SK-N-SH (cell line): ENCODE results near the gene VPS18. TPM values are rescaled to one million over a fixed set of nuclear protein-coding genes. Genes with fewer than 3 reads are reported as not detected.

Experiments used
- CTCF ChIA-PET: fragments of 300-600, 350-600 bp; formaldehyde crosslinking; extraction: SDS; loops from one replicate; lab custom pipeline; 2021; lab: Yijun Ruan, JAX
- POLR2A ChIA-PET: fragments of 350-600 bp; sonication (Branson Sonifier 250); formaldehyde crosslinking; extraction: SDS; loops from one replicate; lab custom pipeline; 2020; ENCODE audit warnings: antibody characterized with exemption, inconsistent platforms; lab: Yijun Ruan, JAX
- DNase-seq: peaks from one replicate; pipeline ENCODE4 v3.0.0; 2012
- H2AFZ ChIP-seq: fragments of 200-600 bp; sonication (generic); 2 replicates; pipeline ENCODE4 v1.8.1; 2016; ENCODE audit warnings: antibody characterized with exemption, mild to moderate bottlenecking, low read depth
- H3F3A ChIP-seq: fragments of 200-600 bp; sonication (generic); replicated peaks from 2 replicates; pipeline ENCODE3; 2016; ENCODE audit warnings: antibody characterized with exemption, mild to moderate bottlenecking; ENCODE audit not compliant: insufficient read depth
- H3K27ac ChIP-seq, 2 experiments: fragments of 200-500 bp in 1 of 2; fragments of 200-600 bp in 1 of 2; sonication (Bioruptor generic) in 1 of 2; sonication (generic), shearing (Covaris generic) in 1 of 2; 2 replicates each; pipeline versions ENCODE4 v1.5.1 to v1.6.1; 2014 to 2016; ENCODE audit warnings: low read depth in 2 of 2, inconsistent platforms in 1 of 2, low read length in 1 of 2, mild to moderate bottlenecking in 1 of 2, mixed read lengths in 1 of 2
- H3K27me3 ChIP-seq: fragments of 200-600 bp; sonication (generic), shearing (Covaris generic); 2 replicates; pipeline ENCODE4 v1.6.1; 2016; ENCODE audit warnings: mixed run types; ENCODE audit not compliant: insufficient read depth
- H3K36me3 ChIP-seq, 2 experiments: fragments of 200-500 bp in 1 of 2; fragments of 200-600 bp in 1 of 2; sonication (Bioruptor generic) in 1 of 2; sonication (generic) in 1 of 2; replicated peaks in 1 of 2; 2 replicates each; pipeline versions ENCODE3 to v1.5.1; 2014 to 2016; ENCODE audit warnings: low read length in 1 of 2, mild to moderate bottlenecking in 1 of 2; ENCODE audit not compliant: insufficient read depth in 2 of 2, control insufficient read depth in 1 of 2
- H3K4me1 ChIP-seq, 2 experiments: fragments of 200-500 bp in 1 of 2; fragments of 200-600 bp in 1 of 2; sonication (Bioruptor generic) in 1 of 2; sonication (generic), shearing (Covaris generic) in 1 of 2; 2 replicates each; pipeline versions ENCODE4 v1.5.1 to v1.6.1; 2014 to 2016; ENCODE audit warnings: low read depth in 1 of 2, low read length in 1 of 2, mixed run types in 1 of 2; ENCODE audit not compliant: insufficient read depth in 2 of 2, control insufficient read depth in 1 of 2
- H3K4me2 ChIP-seq: fragments of 200-600 bp; sonication (generic), shearing (Covaris generic); 2 replicates; pipeline ENCODE4 v1.6.1; 2017; ENCODE audit warnings: mixed run types
- H3K4me3 ChIP-seq, 2 experiments: fragments of 200-500 bp in 1 of 2; fragments of 200-600 bp in 1 of 2; sonication (Bioruptor generic) in 1 of 2; sonication (generic), shearing (Covaris generic) in 1 of 2; 2 replicates each; pipeline versions ENCODE4 v1.5.1 to v1.8.1; 2014 to 2016; ENCODE audit warnings: low read depth in 2 of 2, inconsistent platforms in 1 of 2, low read length in 1 of 2, mild to moderate bottlenecking in 1 of 2, mixed read lengths in 1 of 2, moderate library complexity in 1 of 2
- H3K79me2 ChIP-seq: fragments of 200-600 bp; sonication (generic); 2 replicates; pipeline ENCODE4 v1.8.1; 2017; ENCODE audit warnings: mild to moderate bottlenecking; ENCODE audit not compliant: insufficient read depth
- H3K9ac ChIP-seq: fragments of 200-600 bp; sonication (generic); 2 replicates; pipeline ENCODE4 v1.6.1; 2017; ENCODE audit warnings: mixed run types
- H3K9me2 ChIP-seq: fragments of 200-600 bp; sonication (generic); 2 replicates; pipeline ENCODE4 v1.6.1; 2017; ENCODE audit warnings: mixed run types
- H3K9me3 ChIP-seq: fragments of 200-600 bp; sonication (generic); 2 replicates; pipeline ENCODE4 v1.6.1; 2017; ENCODE audit warnings: mixed run types, mild to moderate bottlenecking, moderate library complexity
- H4K20me1 ChIP-seq: fragments of 200-600 bp; sonication (generic); 2 replicates; pipeline ENCODE4 v1.6.1; 2017; ENCODE audit warnings: mild to moderate bottlenecking, mixed run types; ENCODE audit not compliant: insufficient read depth
- CHD2 ChIP-seq: fragments of 150-350 bp; IDR thresholded peaks from 2 replicates; pipeline ENCODE4 v1.6.1; 2018; ENCODE audit warnings: low read length; ENCODE audit not compliant: partially characterized antibody
- CTCF ChIP-seq: fragments of 200-600 bp; sonication (generic); IDR thresholded peaks from 2 replicates; pipeline ENCODE4 v1.6.1; 2017; ENCODE audit warnings: antibody characterized with exemption, mild to moderate bottlenecking, moderate library complexity
- ELF1 ChIP-seq: IDR thresholded peaks from 2 replicates; pipeline ENCODE4 v1.4.0; 2012
- FOSL2 ChIP-seq: IDR thresholded peaks from 2 replicates; pipeline ENCODE4 v1.4.0; 2012; ENCODE audit warnings: low read depth, mild to moderate bottlenecking, moderate library complexity, borderline replicate concordance
- GABPA ChIP-seq: IDR thresholded peaks from 2 replicates; pipeline ENCODE4 v1.4.0; 2012; ENCODE audit warnings: low read depth, mild to moderate bottlenecking
- GATA2 ChIP-seq: sonication (generic); formaldehyde crosslinking; IDR thresholded peaks from 2 replicates; pipeline ENCODE4 v1.5.0; 2020; ENCODE audit warnings: mild to moderate bottlenecking, missing genetic modification reagents
- MEF2A ChIP-seq: IDR thresholded peaks from 2 replicates; pipeline ENCODE4 v1.4.0; 2012; ENCODE audit warnings: low read depth, borderline replicate concordance
- MXI1 ChIP-seq: IDR thresholded peaks from 2 replicates; pipeline ENCODE4 v1.6.1; 2012; ENCODE audit warnings: mild to moderate bottlenecking, low read depth, low read length, improper control_type of control experiment
- NFIC ChIP-seq: IDR thresholded peaks from 2 replicates; pipeline ENCODE4 v1.4.0; 2012; ENCODE audit warnings: borderline replicate concordance
- PBX3 ChIP-seq: IDR thresholded peaks from 2 replicates; pipeline ENCODE4; 2012
- POLR2AphosphoS5 ChIP-seq: IDR thresholded peaks from 2 replicates; pipeline ENCODE4 v1.6.1; 2012; ENCODE audit warnings: low read depth, low read length
- RAD21 ChIP-seq: IDR thresholded peaks from 2 replicates; pipeline ENCODE4 v1.6.1; 2012; ENCODE audit warnings: mild to moderate bottlenecking, low read length
- RFX5 ChIP-seq: IDR thresholded peaks from 2 replicates; pipeline ENCODE4 v1.6.1; 2012; ENCODE audit warnings: mild to moderate bottlenecking, improper control_type of control experiment, low read length
- RXRA ChIP-seq: IDR thresholded peaks from 2 replicates; pipeline ENCODE4 v1.4.0; 2012; ENCODE audit warnings: low read depth, mild to moderate bottlenecking, borderline replicate concordance
- SIN3A ChIP-seq: IDR thresholded peaks from 2 replicates; pipeline ENCODE4 v1.6.1; 2012; ENCODE audit warnings: low read depth, mild to moderate bottlenecking, low read length, moderate library complexity, borderline replicate concordance
- TAF1 ChIP-seq: IDR thresholded peaks from 2 replicates; pipeline ENCODE4 v1.6.1; 2012; ENCODE audit warnings: low read depth, mild to moderate bottlenecking, low read length, moderate library complexity, borderline replicate concordance
- TCF12 ChIP-seq: IDR thresholded peaks from 2 replicates; pipeline ENCODE4 v1.4.0; 2012
- TEAD4 ChIP-seq: IDR thresholded peaks from 2 replicates; pipeline ENCODE4 v1.4.0; 2012; ENCODE audit warnings: mild to moderate bottlenecking, borderline replicate concordance; ENCODE audit not compliant: insufficient read depth
- USF1 ChIP-seq: IDR thresholded peaks from 2 replicates; pipeline ENCODE4 v1.4.0; 2012; ENCODE audit warnings: low read depth, borderline replicate concordance
- USF2 ChIP-seq: fragments of 150-350 bp; IDR thresholded peaks from 2 replicates; pipeline ENCODE4 v1.6.1; 2017; ENCODE audit warnings: antibody characterized with exemption, low read length, low read depth, borderline replicate concordance
- YY1 ChIP-seq: IDR thresholded peaks from 2 replicates; pipeline ENCODE4 v1.4.0; 2012; ENCODE audit warnings: low read depth, mild to moderate bottlenecking
- WGBS: methylation state at CpG from one replicate; pipeline ENCODE4 v1.1.6; 2017; ENCODE audit warnings: low lambda C conversion rate; 5-methylcytosine and 5-hydroxymethylcytosine counted together
- polyA plus RNA-seq, 3 experiments: library from polyadenylated mRNA; depleted of rRNA; stranded (reverse); fragments of >200 nt; gene quantifications; 2 replicates each; pipeline ENCODE4 v1.2.3, GENCODE V29; 2012
- TF ChIP-seq, protein P1 (sequence below): IDR thresholded peaks from 2 replicates; pipeline ENCODE4 v1.4.0; 2012; ENCODE audit warnings: low read depth
- TF ChIP-seq, protein P2 (sequence below): fragments of 150-350 bp; IDR thresholded peaks from 2 replicates; pipeline ENCODE4 v1.6.1; 2016; ENCODE audit warnings: mild to moderate bottlenecking, low read depth, low read length

VPS18 gene
- polyA plus RNA-seq, 1 of the 3 experiments (the other 2 are of a cell fraction) = 14.1 TPM

GRCh38 chr15:40952901-40953712, 58.9 kb downstream of the VPS18 start, which contains the start of gene CHAC1:
TSS of gene CHAC1 (plus strand) at chr15:40953471. CDS start at chr15:40953584, 113 bp downstream.
- Histone ChIP-seq H3K36me3 (no peaks in the 10 kb centered on the region), H3K4me2 (peak within 1 kb of the TSS; percentile 77), H3F3A (no peaks in the 10 kb centered on the region), H3K9me3 (no peaks in the 10 kb centered on the region), H3K9me2 (no peaks in the 10 kb centered on the region), H2AFZ (peak within 1 kb of the TSS; percentile 78), H3K79me2 (peaks cover 17% of the 10 kb centered on the region), H3K4me1 (peaks cover 18 to 41% of the 10 kb centered on the region in 2 experiments; a peak in 3 of 4 replicates), H3K4me3 (peak within 1 kb of the TSS; percentile 76 to 90), H4K20me1 (peaks cover 21% of the 10 kb centered on the region), H3K27me3 (no peaks in the 10 kb centered on the region), H3K27ac (peak within 1 kb of the TSS; percentile 74 to 93), H3K9ac (peak within 1 kb of the TSS; percentile 75)
- under 1% methylated on average over 15 of the region's 72 CpGs for WGBS
- TF ChIP-seq TEAD4 (no peak), CHD2 (peak; percentile 65), CTCF (no peak), PBX3 (peak; percentile 87), GABPA (no peak), MXI1 (peak; percentile 78), USF2 (no peak), TCF12 (peak; percentile 9; the same call in 1 of the 2 replicates), FOSL2 (no peak), RFX5 (peak; percentile 92), ELF1 (no peak), MEF2A (no peak), USF1 (0 out of 2 replicates have a peak, but pooled peaks have one; percentile 30), GATA2 (CRISPR knock-in tag) (no peak), NFIC (no peak), RXRA (no peak), RAD21 (0 out of 2 replicates have a peak, but pooled peaks have one; percentile 1), TAF1 (peak; percentile 41), SIN3A (peak; percentile 90; the same call in 1 of the 2 replicates), POLR2AphosphoS5 (peak; percentile 91; the same call in 1 of the 2 replicates), YY1 (no peak)
- TF ChIP-seq, protein P1, sequence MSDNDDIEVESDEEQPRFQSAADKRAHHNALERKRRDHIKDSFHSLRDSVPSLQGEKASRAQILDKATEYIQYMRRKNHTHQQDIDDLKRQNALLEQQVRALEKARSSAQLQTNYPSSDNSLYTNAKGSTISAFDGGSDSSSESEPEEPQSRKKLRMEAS = peak; percentile 80
- TF ChIP-seq, protein P2, sequence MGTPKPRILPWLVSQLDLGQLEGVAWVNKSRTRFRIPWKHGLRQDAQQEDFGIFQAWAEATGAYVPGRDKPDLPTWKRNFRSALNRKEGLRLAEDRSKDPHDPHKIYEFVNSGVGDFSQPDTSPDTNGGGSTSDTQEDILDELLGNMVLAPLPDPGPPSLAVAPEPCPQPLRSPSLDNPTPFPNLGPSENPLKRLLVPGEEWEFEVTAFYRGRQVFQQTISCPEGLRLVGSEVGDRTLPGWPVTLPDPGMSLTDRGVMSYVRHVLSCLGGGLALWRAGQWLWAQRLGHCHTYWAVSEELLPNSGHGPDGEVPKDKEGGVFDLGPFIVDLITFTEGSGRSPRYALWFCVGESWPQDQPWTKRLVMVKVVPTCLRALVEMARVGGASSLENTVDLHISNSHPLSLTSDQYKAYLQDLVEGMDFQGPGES = peak; percentile 28; the same call in 1 of the 2 replicates
- ChIA-PET POLR2A (interaction anchor here (0.5 to 5.1 kb wide), 12 partner anchors 8 to 196 kb away, joined by 3 to 47 read pairs (median 3); partner anchors contain the start of gene INO80), CTCF (interaction anchor here (0.8 to 7.2 kb wide), 10 partner anchors 11 to 277 kb away, joined by 3 to 66 read pairs (median 6); partner anchors contain the start of genes CHP1 and EXD1)
- peak; percentile 100 for DNase-seq
